Gastrocnemius medialis (tissue), 4 donors: ENCODE results near the gene CLN3. TPM values are rescaled to one million over a fixed set of nuclear protein-coding genes. Genes with fewer than 3 reads are reported as not detected.

ENCODE experiments used
- ATAC-seq, 2 donors: fragments of 150-250 bp; one replicate each; pipeline ENCODE4 v1.9.1; 2016
- DNase-seq, 2 donors: peaks; one replicate each; pipeline ENCODE4 v3.0.0-alpha.2; 2019
- H3K27ac ChIP-seq, 4 donors: fragments of 200-600 bp; sonication (generic); 1 replicate in 1 of 4; 2 replicates in 3 of 4; pipeline ENCODE4 v1.5.1; 2016 to 2018; ENCODE audit warnings: mild to moderate bottlenecking in 2 of 4, moderate library complexity in 1 of 4
- H3K27me3 ChIP-seq, 3 donors: fragments of 200-600 bp; sonication (generic) in 2 of 3; 1 replicate in 1 of 3; 2 replicates in 2 of 3; pipeline versions ENCODE4 v1.5.1 to v1.6.0; 2016 to 2019; ENCODE audit warnings: mild to moderate bottlenecking in 1 of 3, moderate library complexity in 1 of 3
- H3K36me3 ChIP-seq, 2 donors: fragments of 200-600 bp; sonication (generic) in 1 of 2; one replicate each; pipeline ENCODE4 v1.5.1; 2017 to 2018
- H3K4me1 ChIP-seq, 2 donors: fragments of 200-600 bp; sonication (generic) in 1 of 2; one replicate each; pipeline ENCODE4 v1.5.1; 2016 to 2017; ENCODE audit warnings: mild to moderate bottlenecking in 2 of 2
- H3K4me3 ChIP-seq, 4 donors: fragments of 200-600 bp; sonication (generic) in 3 of 4; 1 replicate in 1 of 4; 2 replicates in 3 of 4; pipeline ENCODE4 v1.5.1; 2016 to 2019; ENCODE audit warnings: mild to moderate bottlenecking in 2 of 4
- H3K9me3 ChIP-seq, 3 donors: fragments of 200-600 bp; sonication (generic) in 2 of 3; 1 replicate in 1 of 3; 2 replicates in 2 of 3; pipeline ENCODE4 v1.5.1; 2016 to 2019
- CTCF ChIP-seq, 5 experiments: fragments of 450-650 bp in 3 of 5; fragments of 200-600 bp in 2 of 5; sonication (generic) in 2 of 5; IDR thresholded peaks in 4 of 5; conservative IDR thresholded peaks in 1 of 5; 1 replicate in 4 of 5; 2 replicates in 1 of 5; pipeline ENCODE4 v1.5.1; 2016 to 2019; ENCODE audit warnings: antibody characterized with exemption in 5 of 5, mild to moderate bottlenecking in 3 of 5, moderate library complexity in 3 of 5
- POLR2A ChIP-seq, 2 donors: fragments of 450-650 bp; IDR thresholded peaks; one replicate each; pipeline ENCODE4 v1.6.1; 2017; ENCODE audit warnings: antibody characterized with exemption in 2 of 2, mild to moderate bottlenecking in 2 of 2, moderate library complexity in 2 of 2
- in situ Hi-C, 4 donors: fragments of 200-750 bp; cut with MboI; loops; one replicate each; pipeline versions ENCODE4 v1.15.0 to v1.8.0; 2017; ENCODE audit warnings: low sequenced_read_pairs in 4 of 4
- intact Hi-C: fragments of 100-400 bp; cut with DNase I; formaldehyde crosslinking; loops from one replicate; pipeline ENCODE4 v1.15.1; 2023; ENCODE audit warnings: low total_unique reads
- total RNA-seq, 4 donors: library from RNA; depleted of rRNA; stranded (reverse); fragments of >200 nt; gene quantifications; one replicate each; pipeline versions ENCODE4 v1.1.0 to v1.2.3, GENCODE V29; 2016

The CLN3 gene
- total RNA-seq, 4 donors from 2014 or later = 11.0 to 20.6 (median 18.8) TPM

GRCh38 chr16:28520672-28521071, 28.8 kb upstream of the CLN3 start:
- peaks cover 0 to 4% of the 10 kb centered on the region in 2 donors for H3K4me1 ChIP-seq
- no peak overlapping the region for H3K4me3 ChIP-seq
- DNase-seq (no peak), ATAC-seq (no peak)
- H3K27ac ChIP-seq = no peak overlapping the region
- TF ChIP-seq POLR2A (IDR thresholded peaks at IDR 0.05) (no peak), CTCF (IDR thresholded peaks at IDR 0.05 in 4 of 5, conservative IDR thresholded peaks at IDR 0.05 in 1 of 5) (no peak)
- H3K36me3 ChIP-seq = no peaks in the 10 kb centered on the region
- no peaks in the 10 kb centered on the region for H3K9me3 ChIP-seq
- intact Hi-C loops (no loop called here), in situ Hi-C loops (no loop called here)
- no peaks in the 10 kb centered on the region for H3K27me3 ChIP-seq

GRCh38 chr16:28514246-28514645, 22.4 kb upstream of the CLN3 start:
- no peak for TF ChIP-seq CTCF (IDR thresholded peaks at IDR 0.05 in 4 of 5, conservative IDR thresholded peaks at IDR 0.05 in 1 of 5)
- no peak for TF ChIP-seq POLR2A (IDR thresholded peaks at IDR 0.05)
- no peak for DNase-seq

GRCh38 chr16:28513484-28514181, 21.8 kb upstream of the CLN3 start:
- Histone ChIP-seq H3K27ac (no peak overlapping the region), H3K4me3 (no peak overlapping the region), H3K9me3 (no peaks in the 10 kb centered on the region), H3K4me1 (no peaks in the 10 kb centered on the region), H3K27me3 (no peaks in the 10 kb centered on the region), H3K36me3 (no peaks in the 10 kb centered on the region)
- no peak for ATAC-seq
- in situ Hi-C loops (no loop called here), intact Hi-C loops (no loop called here)
- DNase-seq = no peak
- TF ChIP-seq CTCF (IDR thresholded peaks at IDR 0.05 in 4 of 5, conservative IDR thresholded peaks at IDR 0.05 in 1 of 5) (no peak), POLR2A (IDR thresholded peaks at IDR 0.05) (no peak)

More at GRCh38 chr16:28514246-28514645, 22.4 kb upstream of the CLN3 start:
- no peak overlapping the region for H3K27ac ChIP-seq
- no peaks in the 10 kb centered on the region for H3K27me3 ChIP-seq
- in situ Hi-C loops (no loop called here), intact Hi-C loops (no loop called here)
- no peaks in the 10 kb centered on the region for H3K9me3 ChIP-seq
- no peaks in the 10 kb centered on the region for H3K4me1 ChIP-seq
- ATAC-seq = no peak
- H3K36me3 ChIP-seq = no peaks in the 10 kb centered on the region
- H3K4me3 ChIP-seq = no peak overlapping the region

- DNase-seq = no peak
- ATAC-seq = no peak
- Histone ChIP-seq H3K4me1 (no peaks in the 10 kb centered on the region), H3K36me3 (no peaks in the 10 kb centered on the region), H3K27ac (no peak overlapping the region), H3K4me3 (no peak overlapping the region), H3K27me3 (peaks cover 0 to 4% (median 4%) of the 10 kb centered on the region in 3 donors), H3K9me3 (no peaks in the 10 kb centered on the region)
- in situ Hi-C loops (no loop called here), intact Hi-C loops (no loop called here)
- TF ChIP-seq POLR2A (IDR thresholded peaks at IDR 0.05) = no peak
- no peak for TF ChIP-seq CTCF (IDR thresholded peaks at IDR 0.05 in 4 of 5, conservative IDR thresholded peaks at IDR 0.05 in 1 of 5)
These were observed 20.2 kb upstream of the CLN3 start for GRCh38 chr16:28511801-28512789.
